ENCODE measurements around the gene MYO9A. TPM values are rescaled to one million over a fixed set of nuclear protein-coding genes. Genes with fewer than 3 reads are reported as not detected.

The MYO9A gene
- total RNA-seq, 1 experiment from 2014 or later, result 23.0 TPM

GRCh38 chr15:72160696-72161245, 42.8 kb upstream of the MYO9A start:
- H3K4me2 ChIP-seq (ENCODE audit: low read length), result no peak overlapping the region

More at GRCh38 chr15:72160696-72161245, 42.8 kb upstream of the MYO9A start:
- Histone ChIP-seq H3K9me3 (ENCODE audit: control insufficient read depth in 1 of 2, insufficient read depth in 1 of 2, low read depth in 1 of 2, low read length in 2 of 2) (no peaks in the 10 kb centered on the region), H3K9me2 (ENCODE audit: insufficient read depth) (no peaks in the 10 kb centered on the region), H2AFZ (ENCODE audit: low read depth, low read length, poor library complexity, severe bottlenecking) (no peak overlapping the region), H3K4me1 (ENCODE audit: control insufficient read depth in 1 of 2, insufficient read depth in 2 of 2, low read length in 2 of 2) (peaks cover 0 to 6% of the 10 kb centered on the region in 2 experiments; a peak in 2 of 4 replicates), H3K4me3 (replicated peaks in 1 of 2; ENCODE audit: low read depth in 1 of 2, low read length in 2 of 2) (no peak overlapping the region), H3K27me3 (ENCODE audit: insufficient read depth, low read length) (no peaks in the 10 kb centered on the region), H3K36me3 (ENCODE audit: control insufficient read depth in 1 of 2, insufficient read depth in 2 of 2, low read length in 2 of 2) (no peaks in the 10 kb centered on the region), H3K27ac (ENCODE audit: low read depth, low read length) (no peak overlapping the region), H3K9ac (ENCODE audit: low read length) (no peak overlapping the region), H4K20me1 (ENCODE audit: insufficient read depth) (no peaks in the 10 kb centered on the region), H3K79me2 (ENCODE audit: insufficient read depth, low read length) (no peaks in the 10 kb centered on the region)
- ChIA-PET CTCF (no interaction called here), RAD21 (ENCODE audit: low non-redundant PET in 1 of 2, low total read pairs in 2 of 2, uncharacterized antibody in 2 of 2, unreplicated experiment in 2 of 2) (no interaction called here), POLR2A (no interaction called here)
- TF ChIP-seq, protein P1, sequence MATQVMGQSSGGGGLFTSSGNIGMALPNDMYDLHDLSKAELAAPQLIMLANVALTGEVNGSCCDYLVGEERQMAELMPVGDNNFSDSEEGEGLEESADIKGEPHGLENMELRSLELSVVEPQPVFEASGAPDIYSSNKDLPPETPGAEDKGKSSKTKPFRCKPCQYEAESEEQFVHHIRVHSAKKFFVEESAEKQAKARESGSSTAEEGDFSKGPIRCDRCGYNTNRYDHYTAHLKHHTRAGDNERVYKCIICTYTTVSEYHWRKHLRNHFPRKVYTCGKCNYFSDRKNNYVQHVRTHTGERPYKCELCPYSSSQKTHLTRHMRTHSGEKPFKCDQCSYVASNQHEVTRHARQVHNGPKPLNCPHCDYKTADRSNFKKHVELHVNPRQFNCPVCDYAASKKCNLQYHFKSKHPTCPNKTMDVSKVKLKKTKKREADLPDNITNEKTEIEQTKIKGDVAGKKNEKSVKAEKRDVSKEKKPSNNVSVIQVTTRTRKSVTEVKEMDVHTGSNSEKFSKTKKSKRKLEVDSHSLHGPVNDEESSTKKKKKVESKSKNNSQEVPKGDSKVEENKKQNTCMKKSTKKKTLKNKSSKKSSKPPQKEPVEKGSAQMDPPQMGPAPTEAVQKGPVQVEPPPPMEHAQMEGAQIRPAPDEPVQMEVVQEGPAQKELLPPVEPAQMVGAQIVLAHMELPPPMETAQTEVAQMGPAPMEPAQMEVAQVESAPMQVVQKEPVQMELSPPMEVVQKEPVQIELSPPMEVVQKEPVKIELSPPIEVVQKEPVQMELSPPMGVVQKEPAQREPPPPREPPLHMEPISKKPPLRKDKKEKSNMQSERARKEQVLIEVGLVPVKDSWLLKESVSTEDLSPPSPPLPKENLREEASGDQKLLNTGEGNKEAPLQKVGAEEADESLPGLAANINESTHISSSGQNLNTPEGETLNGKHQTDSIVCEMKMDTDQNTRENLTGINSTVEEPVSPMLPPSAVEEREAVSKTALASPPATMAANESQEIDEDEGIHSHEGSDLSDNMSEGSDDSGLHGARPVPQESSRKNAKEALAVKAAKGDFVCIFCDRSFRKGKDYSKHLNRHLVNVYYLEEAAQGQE (IDR thresholded peaks at IDR 0.05; ENCODE audit: low read depth), result no peak
- TF ChIP-seq YY1 (IDR thresholded peaks at IDR 0.05; ENCODE audit: extremely low read depth, insufficient replicate concordance, low read depth, low read length) (no peak), JUND (IDR thresholded peaks at IDR 0.05) (no peak), FOSL1 (IDR thresholded peaks at IDR 0.05; ENCODE audit: low read depth) (no peak), CEBPB (IDR thresholded peaks at IDR 0.05; ENCODE audit: low read depth) (no peak), CBX3 (IDR thresholded peaks at IDR 0.05; ENCODE audit: low read depth) (no peak), POLR2AphosphoS5 (IDR thresholded peaks at IDR 0.05; ENCODE audit: low read depth, low read length) (no peak), EZH2 (IDR thresholded peaks at IDR 0.05) (no peak), ELF1 (IDR thresholded peaks at IDR 0.05; ENCODE audit: borderline replicate concordance, low read depth) (no peak), ZNF274 (IDR thresholded peaks at IDR 0.05; ENCODE audit: low read depth, low read length) (no peak), EGR1 (IDR thresholded peaks at IDR 0.05; ENCODE audit: low read depth) (no peak), SP1 (IDR thresholded peaks at IDR 0.05; ENCODE audit: low read depth) (no peak), SRF (IDR thresholded peaks at IDR 0.05; ENCODE audit: low read depth) (no peak), RAD21 (IDR thresholded peaks at IDR 0.05; ENCODE audit: low read depth) (no peak), CTCF (IDR thresholded peaks at IDR 0.05 in 2 of 3, conservative IDR thresholded peaks at IDR 0.05 in 1 of 3; ENCODE audit: borderline replicate concordance in 1 of 3, insufficient read depth in 1 of 3, low read depth in 2 of 3, low read length in 2 of 3) (no peak), ZBTB33 (IDR thresholded peaks at IDR 0.05; ENCODE audit: extremely low read depth, insufficient replicate concordance, low read length) (no peak), EZH2phosphoT487 (IDR thresholded peaks at IDR 0.05; ENCODE audit: borderline replicate concordance) (no peak)
- TF ChIP-seq, protein P2, sequence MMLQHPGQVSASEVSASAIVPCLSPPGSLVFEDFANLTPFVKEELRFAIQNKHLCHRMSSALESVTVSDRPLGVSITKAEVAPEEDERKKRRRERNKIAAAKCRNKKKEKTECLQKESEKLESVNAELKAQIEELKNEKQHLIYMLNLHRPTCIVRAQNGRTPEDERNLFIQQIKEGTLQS (IDR thresholded peaks at IDR 0.05), result no peak
- intact Hi-C loops (cut with micrococcal nuclease), result no loop called here
- no TSS peak for BruUV-seq (replicated peaks)
- ATAC-seq (no peak), DNase-seq (ENCODE audit: low read depth, low spot score) (no peak)
